Measurements from ENCODE around the gene BTBD16.

BTBD16 gene

DNA sequence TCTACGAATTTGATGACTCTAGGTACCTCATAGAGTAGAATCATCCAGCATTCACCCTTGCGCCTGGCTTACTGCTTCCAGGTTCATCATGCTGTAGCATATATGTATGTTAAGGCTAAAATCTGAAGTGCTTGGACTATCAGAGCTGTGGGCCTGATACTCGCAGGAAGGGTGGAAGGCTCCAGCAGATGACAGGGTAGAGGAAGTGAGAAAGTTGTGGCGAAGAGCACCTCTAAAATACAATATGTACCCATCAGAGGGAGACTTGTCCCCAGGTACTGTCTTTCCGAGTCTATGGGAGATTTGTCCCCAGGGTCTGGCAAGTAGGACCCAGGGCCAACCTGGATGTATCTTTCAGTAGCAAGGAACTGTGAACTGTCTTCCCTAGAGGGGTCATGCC, 55.3 kb downstream of the BTBD16 start:
- Histone ChIP-seq H3K9me3 (ENCODE audit: control insufficient read depth in 1 of 2, low read length in 2 of 2) (no peaks in the 10 kb centered on the region), H3K27me3 (ENCODE audit: low read depth, low read length) (no peaks in the 10 kb centered on the region), H3K4me3 (ENCODE audit: low read depth in 1 of 2, low read length in 2 of 2) (no peak overlapping the region), H3K36me3 (ENCODE audit: control insufficient read depth in 1 of 2, insufficient read depth in 2 of 2, low read length in 2 of 2) (no peaks in the 10 kb centered on the region), H3K27ac (ENCODE audit: low read length) (no peak overlapping the region), H3K4me1 (ENCODE audit: control insufficient read depth in 1 of 2, insufficient read depth in 2 of 2, low read length in 2 of 2) (no peaks in the 10 kb centered on the region)

DNA sequence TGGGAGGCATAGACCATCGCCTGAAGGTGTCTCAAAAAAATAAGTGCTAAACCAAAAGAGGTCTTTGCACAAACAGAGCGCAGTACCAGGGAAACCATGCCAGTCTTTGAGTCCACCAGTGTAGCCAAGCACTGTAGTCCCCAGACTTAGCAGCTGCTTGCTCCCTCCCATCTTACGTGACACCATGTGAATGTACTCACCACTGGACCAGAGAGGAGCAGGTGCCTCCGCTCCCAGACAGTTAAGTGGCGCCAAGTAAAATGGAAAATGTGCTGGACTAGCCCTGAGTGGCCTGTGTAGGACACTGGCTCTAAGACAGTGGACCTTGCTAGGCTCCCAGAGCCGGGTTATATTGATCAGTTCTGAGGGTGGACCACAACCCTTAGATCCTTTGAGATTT, 55.7 kb downstream of the BTBD16 start:
- Histone ChIP-seq H3K9me3 (ENCODE audit: control insufficient read depth in 1 of 2, low read length in 2 of 2) (no peaks in the 10 kb centered on the region), H3K4me3 (ENCODE audit: low read depth in 1 of 2, low read length in 2 of 2) (no peak overlapping the region), H3K27ac (ENCODE audit: low read length) (no peak overlapping the region), H3K36me3 (ENCODE audit: control insufficient read depth in 1 of 2, insufficient read depth in 2 of 2, low read length in 2 of 2) (no peaks in the 10 kb centered on the region), H3K27me3 (ENCODE audit: low read depth, low read length) (no peaks in the 10 kb centered on the region), H3K4me1 (ENCODE audit: control insufficient read depth in 1 of 2, insufficient read depth in 2 of 2, low read length in 2 of 2) (no peaks in the 10 kb centered on the region)

DNA sequence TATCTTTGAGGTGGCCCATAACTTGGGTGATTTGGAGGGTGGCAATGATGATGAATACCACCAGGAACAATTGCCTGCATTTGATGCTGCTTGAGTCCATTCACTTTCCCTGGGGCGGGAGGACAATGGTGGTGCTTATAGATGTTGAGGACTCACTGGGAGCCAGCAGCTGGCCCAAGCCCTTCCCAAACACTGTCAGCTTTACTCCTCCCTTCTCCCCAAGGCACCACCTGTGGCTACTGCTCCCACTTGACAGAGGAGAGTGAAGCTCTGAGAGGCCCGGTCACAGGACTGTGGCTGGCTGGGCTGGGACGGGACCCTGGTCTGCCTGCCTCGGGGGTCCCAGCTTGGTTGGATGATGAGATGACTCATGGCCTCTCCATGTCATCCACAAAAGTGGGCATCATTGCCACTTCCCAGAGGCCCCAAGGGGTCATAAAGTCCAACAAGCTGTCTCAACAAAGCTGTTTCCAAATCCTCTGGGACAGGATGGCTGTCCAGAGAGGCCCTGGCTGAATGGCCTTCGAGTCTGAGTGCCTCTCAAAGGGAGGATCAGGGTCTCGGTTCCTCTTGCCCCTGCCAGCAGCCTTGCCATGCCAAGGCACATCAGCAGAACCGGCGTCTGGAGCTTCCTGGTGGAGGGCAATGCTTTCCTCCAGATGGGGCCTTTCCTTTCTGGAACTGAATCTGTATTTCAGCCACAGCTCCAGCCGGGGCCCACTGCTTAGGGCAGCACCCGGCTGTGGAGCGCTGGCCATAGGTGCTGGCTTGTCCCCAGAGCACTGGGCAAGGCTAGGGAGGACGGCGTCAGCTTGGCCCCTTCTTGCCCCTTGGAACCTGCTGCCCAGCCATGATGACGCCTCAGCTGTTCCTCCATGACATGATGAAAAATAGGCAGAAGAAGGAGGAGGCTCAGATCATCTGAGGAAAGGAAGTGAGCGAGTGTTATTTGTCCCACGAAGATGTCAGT, 56.4 kb downstream of the BTBD16 start:
- H3K27ac ChIP-seq (ENCODE audit: low read length), result no peak overlapping the region
- no peaks in the 10 kb centered on the region for H3K4me1 ChIP-seq (ENCODE audit: control insufficient read depth in 1 of 2, insufficient read depth in 2 of 2, low read length in 2 of 2)
- no peaks in the 10 kb centered on the region for H3K27me3 ChIP-seq (ENCODE audit: low read depth, low read length)
- H3K9me3 ChIP-seq (ENCODE audit: control insufficient read depth in 1 of 2, low read length in 2 of 2), result no peaks in the 10 kb centered on the region
- no peak overlapping the region for H3K4me3 ChIP-seq (ENCODE audit: low read depth in 1 of 2, low read length in 2 of 2)
- no peaks in the 10 kb centered on the region for H3K36me3 ChIP-seq (ENCODE audit: control insufficient read depth in 1 of 2, insufficient read depth in 2 of 2, low read length in 2 of 2)

DNA sequence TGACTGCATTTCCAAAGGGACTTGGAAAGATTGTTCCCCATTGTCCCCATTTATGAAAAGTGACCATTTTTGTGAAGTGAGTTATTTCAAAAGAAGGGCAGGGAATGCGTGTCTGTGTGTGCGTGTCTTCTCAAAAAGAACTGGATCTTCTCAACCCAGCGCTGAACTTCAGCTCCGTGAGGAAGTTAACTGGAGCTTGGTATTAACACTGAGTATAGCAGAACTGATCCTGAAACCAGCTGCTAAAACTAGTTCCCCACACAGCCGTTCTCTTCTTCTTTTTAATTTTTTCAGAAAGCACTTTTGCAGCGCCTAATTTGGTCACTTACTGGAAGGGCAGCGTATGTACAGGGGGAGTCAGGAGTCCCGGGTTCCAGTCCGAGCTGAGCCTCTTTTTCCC, 57.6 kb downstream of the BTBD16 start:
- H3K4me1 ChIP-seq (ENCODE audit: control insufficient read depth in 1 of 2, insufficient read depth in 2 of 2, low read length in 2 of 2), result no peaks in the 10 kb centered on the region
- H3K27ac ChIP-seq (ENCODE audit: low read length), result no peak overlapping the region
- H3K36me3 ChIP-seq (ENCODE audit: control insufficient read depth in 1 of 2, insufficient read depth in 2 of 2, low read length in 2 of 2), result no peaks in the 10 kb centered on the region
- H3K9me3 ChIP-seq (ENCODE audit: control insufficient read depth in 1 of 2, low read length in 2 of 2), result no peaks in the 10 kb centered on the region
- H3K27me3 ChIP-seq (ENCODE audit: low read depth, low read length), result no peaks in the 10 kb centered on the region
- H3K4me3 ChIP-seq (ENCODE audit: low read depth in 1 of 2, low read length in 2 of 2), result no peak overlapping the region

DNA sequence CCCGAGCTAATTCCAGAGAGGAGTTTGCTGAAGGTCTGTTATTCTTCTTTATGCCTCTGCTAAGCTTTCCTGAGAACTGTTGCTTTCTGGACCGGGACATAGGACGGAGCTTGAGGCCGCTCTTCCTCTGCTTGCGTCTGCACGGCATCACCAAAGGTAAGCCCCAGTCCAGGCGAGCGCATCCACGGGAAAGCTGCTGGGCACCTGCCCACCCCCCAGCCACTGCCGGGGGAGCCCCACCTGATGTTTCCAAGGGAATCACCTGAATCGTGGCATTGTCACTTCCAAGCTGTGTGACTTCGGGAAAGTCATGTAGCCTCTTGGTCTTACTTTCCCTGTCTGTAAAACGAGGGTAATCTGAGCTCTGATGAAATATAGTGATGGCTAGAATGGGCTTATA, 58.3 kb downstream of the BTBD16 start:
- Histone ChIP-seq H3K27ac (ENCODE audit: low read length) (no peak overlapping the region), H3K9me3 (ENCODE audit: control insufficient read depth in 1 of 2, low read length in 2 of 2) (no peaks in the 10 kb centered on the region), H3K4me3 (ENCODE audit: low read depth in 1 of 2, low read length in 2 of 2) (no peak overlapping the region), H3K4me1 (ENCODE audit: control insufficient read depth in 1 of 2, insufficient read depth in 2 of 2, low read length in 2 of 2) (no peaks in the 10 kb centered on the region), H3K27me3 (ENCODE audit: low read depth, low read length) (no peaks in the 10 kb centered on the region), H3K36me3 (ENCODE audit: control insufficient read depth in 1 of 2, insufficient read depth in 2 of 2, low read length in 2 of 2) (no peaks in the 10 kb centered on the region)

DNA sequence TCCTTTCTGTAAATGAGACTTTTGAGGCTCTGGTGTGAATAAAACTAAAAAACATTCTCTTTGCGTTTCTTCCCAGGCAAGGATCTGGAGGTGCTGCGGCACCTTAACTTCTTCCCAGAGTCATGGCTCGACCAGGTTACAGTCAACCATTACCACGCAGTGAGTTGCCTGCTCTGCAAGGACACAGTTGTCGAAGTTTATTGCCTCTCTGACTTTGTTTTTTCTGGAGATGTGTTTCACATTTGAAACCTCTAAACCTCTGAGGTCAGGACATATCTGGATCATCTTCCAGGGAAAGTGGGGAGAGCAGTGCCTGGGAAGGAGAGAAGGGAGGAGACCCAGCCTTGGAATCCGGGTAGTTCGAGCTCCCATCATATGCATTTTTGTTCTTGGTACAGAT, 60.0 kb downstream of the BTBD16 start:
- H3K4me1 ChIP-seq (ENCODE audit: control insufficient read depth in 1 of 2, insufficient read depth in 2 of 2, low read length in 2 of 2), result no peaks in the 10 kb centered on the region
- no peaks in the 10 kb centered on the region for H3K36me3 ChIP-seq (ENCODE audit: control insufficient read depth in 1 of 2, insufficient read depth in 2 of 2, low read length in 2 of 2)
- H3K27me3 ChIP-seq (ENCODE audit: low read depth, low read length), result no peaks in the 10 kb centered on the region
- no peaks in the 10 kb centered on the region for H3K9me3 ChIP-seq (ENCODE audit: control insufficient read depth in 1 of 2, low read length in 2 of 2)
- H3K27ac ChIP-seq (ENCODE audit: low read length), result no peak overlapping the region
- no peak overlapping the region for H3K4me3 ChIP-seq (ENCODE audit: low read depth in 1 of 2, low read length in 2 of 2)

DNA sequence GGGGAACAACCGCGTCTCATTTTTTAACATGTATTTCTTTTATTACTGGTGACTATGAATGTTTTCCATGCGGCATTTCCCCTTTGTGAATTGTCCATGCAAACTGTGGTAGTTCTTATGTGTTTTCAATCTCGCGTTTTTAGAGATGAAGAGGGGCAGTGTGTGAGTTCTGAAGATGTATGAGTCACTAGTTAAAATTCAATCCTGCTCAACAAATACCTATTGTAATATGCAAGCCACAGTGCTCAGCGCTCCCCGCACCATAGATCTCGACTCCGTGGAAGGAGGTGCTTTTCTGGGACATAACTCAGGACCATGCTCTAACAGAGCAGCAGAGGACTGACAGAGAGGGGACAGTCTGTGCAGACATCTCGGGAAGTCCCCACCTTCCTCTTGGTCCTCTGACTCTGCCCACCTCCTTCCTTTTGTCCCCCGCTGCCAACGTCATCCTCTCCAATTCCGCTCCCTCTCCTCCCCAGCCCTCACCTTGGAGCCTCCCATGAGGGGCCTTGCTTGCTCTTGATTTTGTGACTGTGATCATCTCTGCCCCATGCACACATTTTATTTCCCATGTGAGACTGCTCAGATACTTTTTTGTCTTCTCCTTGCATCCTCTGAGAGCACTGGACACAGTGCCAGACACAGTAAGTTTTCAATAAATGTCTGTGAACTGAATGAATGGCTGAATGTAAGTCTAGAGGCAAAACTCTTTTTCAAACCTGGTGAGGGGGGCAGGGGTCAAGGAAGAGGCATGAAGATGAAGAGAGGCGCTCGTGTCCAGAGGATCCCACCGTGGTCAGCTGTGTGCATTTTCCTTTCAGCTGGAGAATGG, 60.7 kb downstream of the BTBD16 start:
- Histone ChIP-seq H3K9me3 (ENCODE audit: control insufficient read depth in 1 of 2, low read length in 2 of 2) (no peaks in the 10 kb centered on the region), H3K4me3 (ENCODE audit: low read depth in 1 of 2, low read length in 2 of 2) (no peak overlapping the region), H3K36me3 (ENCODE audit: control insufficient read depth in 1 of 2, insufficient read depth in 2 of 2, low read length in 2 of 2) (no peaks in the 10 kb centered on the region), H3K27me3 (ENCODE audit: low read depth, low read length) (no peaks in the 10 kb centered on the region), H3K27ac (ENCODE audit: low read length) (no peak overlapping the region), H3K4me1 (ENCODE audit: control insufficient read depth in 1 of 2, insufficient read depth in 2 of 2, low read length in 2 of 2) (no peaks in the 10 kb centered on the region)

DNA sequence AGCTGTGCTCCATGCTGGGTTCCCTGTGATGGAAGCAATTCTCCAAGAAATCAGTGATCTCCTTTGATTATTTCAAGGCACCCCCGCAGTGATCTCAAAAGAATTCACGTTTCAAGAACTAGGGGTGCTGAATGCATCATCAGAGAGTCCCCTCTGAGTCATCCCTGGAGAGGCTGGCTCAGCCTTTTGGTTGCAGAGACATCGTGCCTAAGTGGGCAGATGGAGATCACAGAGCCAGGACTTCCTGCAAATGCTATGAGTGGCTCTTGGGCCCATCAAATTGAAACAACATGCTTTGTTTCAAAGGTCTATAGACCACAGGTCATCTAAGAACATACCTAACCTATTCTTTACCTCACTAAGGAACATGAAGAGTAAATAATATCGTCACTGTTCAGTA, 61.9 kb downstream of the BTBD16 start:
- H3K27ac ChIP-seq (ENCODE audit: low read length), result no peak overlapping the region
- no peaks in the 10 kb centered on the region for H3K27me3 ChIP-seq (ENCODE audit: low read depth, low read length)
- no peaks in the 10 kb centered on the region for H3K9me3 ChIP-seq (ENCODE audit: control insufficient read depth in 1 of 2, low read length in 2 of 2)
- no peaks in the 10 kb centered on the region for H3K36me3 ChIP-seq (ENCODE audit: control insufficient read depth in 1 of 2, insufficient read depth in 2 of 2, low read length in 2 of 2)
- no peak overlapping the region for H3K4me3 ChIP-seq (ENCODE audit: low read depth in 1 of 2, low read length in 2 of 2)
- no peaks in the 10 kb centered on the region for H3K4me1 ChIP-seq (ENCODE audit: control insufficient read depth in 1 of 2, insufficient read depth in 2 of 2, low read length in 2 of 2)

DNA sequence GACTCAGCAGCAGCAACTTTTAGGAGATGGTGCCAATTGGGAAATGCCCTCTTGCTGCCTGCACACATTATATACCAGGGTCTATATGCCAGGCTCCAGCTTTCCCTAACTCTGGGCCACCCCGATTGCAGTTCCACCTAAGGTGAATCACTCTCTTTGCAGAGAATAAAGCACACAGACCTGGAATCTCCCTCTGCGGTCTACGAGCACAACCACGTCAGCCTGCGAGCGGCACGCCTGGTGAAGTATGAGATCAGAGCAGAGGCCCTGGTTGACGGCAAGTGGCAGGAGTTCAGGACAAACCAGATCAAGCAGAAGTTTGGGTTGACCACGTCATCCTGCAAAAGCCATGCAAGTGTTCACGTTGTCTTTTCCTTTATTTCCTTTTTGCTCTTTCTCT, 65.2 kb downstream of the BTBD16 start:
- no peaks in the 10 kb centered on the region for H3K9me3 ChIP-seq (ENCODE audit: control insufficient read depth in 1 of 2, low read length in 2 of 2)

DNA sequence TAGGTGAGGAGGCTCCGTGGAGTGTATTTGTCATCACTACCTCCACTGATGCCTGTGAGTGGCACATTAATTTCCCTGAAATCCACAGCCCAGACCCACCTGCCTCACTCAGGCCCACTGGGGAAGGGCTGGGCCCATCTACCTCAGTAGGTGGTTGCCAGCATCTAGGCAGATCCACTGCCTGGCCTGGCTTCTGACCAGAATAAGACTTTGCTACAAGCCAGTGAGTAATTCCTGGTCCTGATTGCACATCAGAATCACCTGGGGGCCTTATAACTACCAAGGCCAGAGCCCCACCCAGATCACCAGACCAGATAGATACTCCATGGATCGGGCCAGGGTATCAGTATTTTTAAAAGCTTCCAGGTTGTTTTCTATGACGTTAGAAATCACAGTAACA, 65.9 kb downstream of the BTBD16 start:
- H3K9me3 ChIP-seq (ENCODE audit: control insufficient read depth in 1 of 2, low read length in 2 of 2), result no peaks in the 10 kb centered on the region
- no peak overlapping the region for H3K4me3 ChIP-seq (ENCODE audit: low read depth in 1 of 2, low read length in 2 of 2)
- H3K27ac ChIP-seq (ENCODE audit: low read length), result no peak overlapping the region

More for the DNA sequence above, 65.2 kb downstream of the BTBD16 start:
- Histone ChIP-seq H3K36me3 (ENCODE audit: control insufficient read depth in 1 of 2, insufficient read depth in 2 of 2, low read length in 2 of 2) (no peaks in the 10 kb centered on the region), H3K4me1 (ENCODE audit: control insufficient read depth in 1 of 2, insufficient read depth in 2 of 2, low read length in 2 of 2) (no peaks in the 10 kb centered on the region), H3K27me3 (ENCODE audit: low read depth, low read length) (no peaks in the 10 kb centered on the region), H3K27ac (ENCODE audit: low read length) (no peak overlapping the region), H3K4me3 (ENCODE audit: low read depth in 1 of 2, low read length in 2 of 2) (no peak overlapping the region)

DNA sequence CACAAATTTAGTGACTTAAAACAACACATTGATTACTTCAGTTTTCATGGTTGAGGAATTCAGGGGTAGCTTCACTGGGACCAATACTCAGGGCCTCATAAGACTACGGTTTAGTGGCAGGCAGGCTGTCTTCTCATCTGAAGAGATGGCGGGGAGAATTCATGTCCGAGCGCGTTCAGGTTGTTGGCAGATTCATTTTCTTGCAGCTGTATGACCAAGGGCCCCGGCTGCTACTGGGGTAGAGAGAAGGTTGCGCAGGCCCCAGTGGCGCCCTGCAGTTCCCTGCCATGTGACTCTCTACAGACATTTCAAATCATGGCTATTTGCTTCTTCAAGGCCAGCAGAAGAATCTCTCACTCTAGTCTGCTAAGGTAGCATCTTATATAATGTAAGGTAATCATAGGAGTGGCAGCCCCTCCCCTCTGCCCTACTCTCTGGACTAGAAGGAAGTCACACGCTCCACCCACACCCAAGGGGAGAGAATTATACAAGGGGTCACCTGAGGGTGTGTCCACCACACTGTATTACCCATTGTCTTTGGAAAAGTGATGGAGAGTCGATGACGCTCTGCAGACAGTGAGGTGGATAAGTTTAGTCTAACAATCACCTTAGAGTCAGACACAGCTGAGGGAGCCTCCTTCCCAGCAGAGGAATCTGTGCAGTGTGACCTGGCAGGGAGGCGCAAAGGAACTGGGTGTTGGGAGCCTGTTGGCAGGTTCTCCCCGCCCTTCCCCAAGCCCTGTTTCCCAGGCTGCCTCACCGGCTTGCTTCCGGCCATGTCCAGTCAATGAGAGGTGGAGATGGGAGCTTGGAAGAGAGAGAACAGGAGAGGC, 67.7 kb downstream of the BTBD16 start:
- Histone ChIP-seq H3K27ac (ENCODE audit: low read length) (no peak overlapping the region), H3K4me1 (ENCODE audit: control insufficient read depth in 1 of 2, insufficient read depth in 2 of 2, low read length in 2 of 2) (no peaks in the 10 kb centered on the region), H3K36me3 (ENCODE audit: control insufficient read depth in 1 of 2, insufficient read depth in 2 of 2, low read length in 2 of 2) (no peaks in the 10 kb centered on the region), H3K9me3 (ENCODE audit: control insufficient read depth in 1 of 2, low read length in 2 of 2) (no peaks in the 10 kb centered on the region), H3K27me3 (ENCODE audit: low read depth, low read length) (no peaks in the 10 kb centered on the region), H3K4me3 (ENCODE audit: low read depth in 1 of 2, low read length in 2 of 2) (no peak overlapping the region)

More for the DNA sequence above, 65.9 kb downstream of the BTBD16 start:
- H3K4me1 ChIP-seq (ENCODE audit: control insufficient read depth in 1 of 2, insufficient read depth in 2 of 2, low read length in 2 of 2), result no peaks in the 10 kb centered on the region
- H3K27me3 ChIP-seq (ENCODE audit: low read depth, low read length), result no peaks in the 10 kb centered on the region
- no peaks in the 10 kb centered on the region for H3K36me3 ChIP-seq (ENCODE audit: control insufficient read depth in 1 of 2, insufficient read depth in 2 of 2, low read length in 2 of 2)

Data from muscle layer of duodenum (tissue), 2 donors.